Cerebellar nuclear complex (tissue), 1 donor: ENCODE results near the gene DBET.
"Not testable (repeated sequence)": the region's sequence is repeated elsewhere in the genome, so short reads cannot be mapped to it uniquely, and the experiment has no call there.

Experiments
- DNase-seq, 2 experiments: peaks; one replicate each; lab custom pipeline; 2025; lab: John Stamatoyannopoulos, UW

DBET gene

DNA sequence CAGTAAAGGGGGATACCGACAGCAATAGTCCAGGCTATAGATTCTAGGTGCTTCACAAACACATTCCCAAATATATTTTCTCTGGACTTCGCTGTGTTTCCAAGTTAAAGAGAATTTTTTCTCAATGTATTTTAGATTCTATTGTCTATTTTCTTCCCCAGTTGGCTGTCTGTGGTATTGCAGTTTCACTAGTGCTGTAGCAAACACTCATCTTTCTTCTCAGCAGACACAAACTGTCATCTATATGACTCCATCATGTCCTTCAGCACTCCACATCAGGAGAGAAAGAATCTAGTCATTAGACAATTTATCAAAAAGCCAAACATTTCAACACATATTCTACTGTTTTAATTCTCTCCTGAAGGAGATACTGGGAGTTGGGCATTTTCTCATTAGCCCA is at the start of gene DBET:
TSS of gene DBET (plus strand) at position 161 of the 400 bp plus-strand sequence.
- DNase-seq, result not testable (repeated sequence)

GRCh38 chr4:190014771-190015537 is 49.3 kb upstream of the DBET start:
- DNase-seq, result no peak

GRCh38 chr4:190015538-190016368 is 48.5 kb upstream of the DBET start:
- DNase-seq, result no peak

GRCh38 chr4:190016369-190017289 is 47.7 kb upstream of the DBET start:
- no peak for DNase-seq

DNA sequence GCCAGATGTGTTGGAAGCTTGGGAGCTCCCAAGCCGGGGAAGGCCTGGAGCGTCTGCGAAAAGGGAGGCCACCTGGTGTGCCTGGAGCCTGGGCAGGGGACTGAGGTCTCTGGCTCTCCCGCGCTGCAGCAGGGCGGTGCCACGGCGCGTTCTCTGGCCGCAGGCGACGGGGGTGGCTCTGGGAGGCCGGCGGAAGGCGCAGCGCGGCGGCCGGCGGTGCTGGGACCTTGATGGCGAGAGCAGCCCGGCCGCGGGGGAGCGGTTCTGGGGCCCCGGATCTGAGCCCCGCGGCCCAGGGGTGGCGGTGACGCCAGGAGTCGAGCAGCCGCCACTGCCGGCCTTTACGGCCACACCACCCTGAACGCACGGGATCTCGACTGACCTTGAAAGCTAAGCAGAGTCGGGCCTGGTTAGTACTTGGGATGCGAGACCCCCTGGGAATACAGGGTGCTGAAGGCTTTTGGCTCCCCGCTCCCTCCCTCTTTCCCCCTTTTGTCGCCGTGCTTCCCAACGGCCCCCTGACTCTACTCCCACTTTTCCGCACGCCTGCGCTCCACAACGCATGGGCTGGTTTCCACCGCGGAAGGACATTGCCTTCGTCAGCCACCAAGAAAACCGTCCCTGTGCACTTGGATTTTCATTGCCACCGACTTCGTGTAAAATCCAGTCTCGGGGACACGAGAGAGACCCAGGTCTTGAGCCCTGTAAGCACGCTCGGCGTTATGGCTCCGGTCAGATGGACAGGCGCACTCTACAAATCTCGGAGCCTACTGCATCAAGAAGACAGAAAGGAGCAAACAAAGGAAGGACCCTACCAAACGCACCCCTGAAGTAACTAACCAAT is 46.7 kb upstream of the DBET start:
- no peak for DNase-seq

GRCh38 chr4:190018201-190018920 is 45.9 kb upstream of the DBET start:
- no peak for DNase-seq

GRCh38 chr4:190019023-190019858 is 45.1 kb upstream of the DBET start:
- no peak for DNase-seq

DNA sequence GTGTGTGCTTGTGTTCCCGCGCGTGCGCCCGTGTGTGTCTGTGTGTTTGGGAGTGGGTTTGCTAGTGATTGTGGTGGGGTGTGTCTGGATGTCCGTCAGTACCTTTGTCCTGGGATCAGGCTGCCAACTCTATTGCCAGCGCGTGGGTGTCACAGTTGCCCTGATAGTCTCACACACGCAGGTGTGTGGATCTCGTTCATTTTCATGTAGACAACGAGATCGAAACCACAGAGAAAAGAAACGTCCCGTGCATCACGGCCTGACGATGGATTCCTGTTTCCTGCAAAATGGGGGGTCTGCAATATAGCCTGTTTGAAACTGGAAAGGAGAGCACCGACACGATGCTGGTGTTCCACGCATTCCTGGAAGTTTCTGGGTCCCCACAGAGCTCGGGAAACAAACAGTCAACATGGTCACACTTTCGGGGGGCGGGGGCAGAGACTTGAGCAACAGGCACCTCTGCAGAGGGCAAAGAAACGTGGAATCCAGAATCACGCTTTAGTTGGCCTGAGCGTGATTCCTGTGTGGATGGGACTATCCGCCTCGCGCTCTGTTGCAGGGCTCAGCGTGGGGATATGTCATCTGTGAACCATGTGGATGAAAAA is 44.3 kb upstream of the DBET start:
- not testable (repeated sequence) for DNase-seq

DNA sequence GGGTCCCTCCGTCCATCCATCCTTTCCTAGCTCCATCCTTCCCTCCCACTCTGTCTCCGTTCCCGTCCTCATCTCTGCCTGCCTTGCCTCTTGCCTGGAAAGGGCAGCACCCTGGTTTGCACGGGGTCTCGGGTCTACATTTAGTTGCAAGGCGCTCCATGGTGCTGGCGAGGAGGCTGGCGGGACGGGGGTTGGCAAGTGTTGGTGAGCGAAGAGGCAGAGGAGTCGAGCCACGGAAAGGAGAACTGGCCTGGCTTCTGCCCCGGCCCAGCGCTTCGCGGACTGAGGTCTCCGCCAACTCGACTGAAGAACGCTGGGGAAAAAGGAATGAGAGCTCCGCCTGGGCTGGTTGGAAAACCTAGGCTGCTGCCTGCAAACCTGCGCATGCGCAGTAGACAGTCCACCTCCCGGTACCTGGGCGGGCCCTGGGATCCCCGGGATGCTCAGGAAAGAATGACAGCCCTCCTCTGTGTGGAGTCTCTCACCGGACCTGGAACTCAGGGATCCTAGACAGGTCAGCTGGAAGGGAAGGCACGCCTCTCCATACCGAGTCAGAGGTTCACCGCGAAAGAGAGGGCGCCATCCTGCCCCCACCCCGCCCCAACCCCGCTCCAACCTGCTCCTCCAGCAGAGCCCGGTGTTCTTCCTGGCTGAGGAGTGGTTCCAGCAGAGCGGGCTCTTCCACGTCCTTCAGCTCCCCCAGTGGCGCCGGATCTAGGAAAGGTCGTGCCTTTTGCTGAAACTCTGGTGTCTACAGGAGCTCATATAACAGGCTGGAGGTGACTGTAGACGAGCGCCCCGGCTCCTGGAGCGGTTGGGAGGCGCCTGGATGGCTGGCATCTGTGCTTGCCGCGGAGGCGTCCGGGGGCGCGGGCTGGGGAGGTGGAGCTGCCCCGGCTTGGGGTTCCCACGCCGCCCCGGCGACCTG is 43.2 kb upstream of the DBET start:
- DNase-seq, result no peak

DNA sequence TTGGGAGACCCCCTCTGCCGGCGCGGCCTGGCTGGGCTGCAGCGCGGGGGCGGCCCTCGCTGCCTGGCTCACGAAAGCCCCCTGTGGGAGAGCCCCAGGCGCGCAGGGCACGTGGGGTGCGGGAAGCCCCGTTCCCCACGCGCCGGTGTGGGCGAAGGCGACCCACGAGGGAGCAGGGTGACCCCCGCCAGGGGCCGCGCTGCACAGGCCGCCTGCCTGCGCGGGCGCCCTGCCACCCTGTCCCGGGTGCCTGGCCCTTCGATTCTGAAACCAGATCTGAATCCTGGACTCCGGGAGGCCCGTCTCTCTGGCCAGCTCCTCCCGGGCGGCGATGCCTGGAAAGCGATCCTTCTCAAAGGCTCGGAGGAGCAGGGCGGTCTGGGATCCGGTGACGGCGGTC is 42.3 kb upstream of the DBET start:
- not testable (repeated sequence) for DNase-seq

GRCh38 chr4:190022614-190023281 is 41.6 kb upstream of the DBET start:
- not testable (repeated sequence) for DNase-seq

GRCh38 chr4:190027156-190027555 is 37.1 kb upstream of the DBET start, which contains the start of gene FRG2:
Gene FRG2 (minus strand): TSS chr4:190027256. CDS start chr4:190027204, 52 bp downstream.
- DNase-seq, result not testable (repeated sequence)

- DNase-seq, result not testable (repeated sequence)
Measured at GRCh38 chr4:190031264-190031663, 33.0 kb upstream of the DBET start.

DNA sequence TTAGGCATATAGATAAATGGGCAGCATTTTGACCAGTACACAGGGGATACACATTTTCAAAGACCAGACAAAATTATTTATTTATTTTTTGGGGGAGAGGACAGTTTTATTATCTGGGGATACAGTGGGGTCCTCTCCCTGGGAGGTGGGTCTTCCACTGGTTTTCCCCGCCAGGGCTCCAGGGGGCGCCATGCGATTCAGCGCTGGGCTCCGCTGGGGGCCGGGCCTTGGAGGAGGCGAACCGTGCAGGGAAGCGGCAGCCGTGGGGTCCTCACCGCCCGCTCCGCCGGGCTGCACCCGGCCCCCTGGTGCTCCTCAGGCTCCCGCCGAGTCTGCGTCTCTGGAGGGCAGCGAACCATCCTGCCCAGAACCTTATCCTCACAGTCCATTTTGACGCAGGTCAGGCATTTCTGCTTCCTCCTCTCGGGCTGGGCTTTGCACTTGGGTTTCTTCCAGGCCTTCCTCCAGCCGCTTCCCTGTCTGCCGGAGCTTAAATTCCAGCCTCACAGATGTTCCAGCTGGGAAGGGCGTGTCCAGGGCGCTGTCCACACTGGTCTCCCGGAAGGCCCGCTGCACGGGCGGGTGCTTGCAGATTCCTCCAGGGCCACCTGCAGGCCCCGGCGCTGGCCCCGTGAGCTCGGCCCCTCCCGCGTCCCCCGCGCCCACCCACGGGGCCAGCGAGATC is 26.5 kb upstream of the DBET start:
- DNase-seq, result not testable (repeated sequence)

- DNase-seq, result not testable (repeated sequence)
Measured at GRCh38 chr4:190040873-190041272, 23.4 kb upstream of the DBET start.

DNA sequence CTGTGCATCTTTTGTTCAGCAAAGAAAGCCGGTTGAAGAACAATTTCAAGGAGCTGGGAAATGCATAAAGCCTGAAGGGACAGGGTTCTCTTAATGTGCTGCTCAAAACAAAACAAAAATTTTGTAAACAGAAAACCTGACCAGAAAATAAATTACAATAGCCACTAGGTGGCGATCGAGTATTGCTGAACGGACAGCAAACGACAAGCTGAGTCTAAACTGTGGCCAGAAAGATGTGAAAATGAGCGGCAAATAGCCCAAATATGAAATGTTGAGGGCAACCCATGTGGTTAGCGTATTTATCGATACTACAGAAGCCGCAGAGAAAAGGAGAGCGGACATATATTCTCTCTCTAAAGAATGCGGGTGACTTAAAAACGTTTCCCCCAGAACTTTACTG is 16.7 kb upstream of the DBET start:
- DNase-seq, result not testable (repeated sequence)
